MV-4-11 (cell line): ENCODE measurements around the gene B4GALT6.

Experiments
- DNase-seq: peaks from one replicate; lab custom pipeline; 2025; lab: John Stamatoyannopoulos, UW

B4GALT6 gene

DNA sequence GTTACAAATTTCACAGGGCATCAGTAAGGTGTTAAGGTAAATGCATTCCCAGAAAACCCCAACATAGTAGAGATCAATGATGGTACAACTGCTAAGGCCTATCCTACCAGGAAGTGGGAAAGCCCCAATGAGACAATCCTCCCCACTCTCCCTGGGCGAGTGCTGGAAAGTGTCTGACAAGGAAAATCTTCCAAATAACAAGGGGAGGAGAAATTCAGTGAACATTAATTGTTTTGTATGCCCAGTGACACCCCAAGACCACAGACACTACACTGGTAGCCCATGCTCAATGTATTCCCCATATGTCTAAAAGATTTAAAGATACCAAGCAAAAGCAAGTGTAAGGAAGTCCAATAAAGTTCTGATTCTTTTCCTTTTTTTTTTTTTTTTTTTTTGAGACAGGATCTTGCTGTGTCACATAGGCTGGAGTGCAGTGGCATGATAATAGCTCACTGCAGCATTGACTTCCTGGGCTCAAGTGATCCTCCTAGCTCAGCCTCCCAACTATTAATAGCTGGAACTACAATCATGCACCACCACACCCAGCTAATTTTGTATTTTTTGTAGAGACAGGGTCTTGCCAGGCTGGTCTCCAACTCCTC, 24.7 kb downstream of the B4GALT6 start:
- DNase-seq = no peak

DNA sequence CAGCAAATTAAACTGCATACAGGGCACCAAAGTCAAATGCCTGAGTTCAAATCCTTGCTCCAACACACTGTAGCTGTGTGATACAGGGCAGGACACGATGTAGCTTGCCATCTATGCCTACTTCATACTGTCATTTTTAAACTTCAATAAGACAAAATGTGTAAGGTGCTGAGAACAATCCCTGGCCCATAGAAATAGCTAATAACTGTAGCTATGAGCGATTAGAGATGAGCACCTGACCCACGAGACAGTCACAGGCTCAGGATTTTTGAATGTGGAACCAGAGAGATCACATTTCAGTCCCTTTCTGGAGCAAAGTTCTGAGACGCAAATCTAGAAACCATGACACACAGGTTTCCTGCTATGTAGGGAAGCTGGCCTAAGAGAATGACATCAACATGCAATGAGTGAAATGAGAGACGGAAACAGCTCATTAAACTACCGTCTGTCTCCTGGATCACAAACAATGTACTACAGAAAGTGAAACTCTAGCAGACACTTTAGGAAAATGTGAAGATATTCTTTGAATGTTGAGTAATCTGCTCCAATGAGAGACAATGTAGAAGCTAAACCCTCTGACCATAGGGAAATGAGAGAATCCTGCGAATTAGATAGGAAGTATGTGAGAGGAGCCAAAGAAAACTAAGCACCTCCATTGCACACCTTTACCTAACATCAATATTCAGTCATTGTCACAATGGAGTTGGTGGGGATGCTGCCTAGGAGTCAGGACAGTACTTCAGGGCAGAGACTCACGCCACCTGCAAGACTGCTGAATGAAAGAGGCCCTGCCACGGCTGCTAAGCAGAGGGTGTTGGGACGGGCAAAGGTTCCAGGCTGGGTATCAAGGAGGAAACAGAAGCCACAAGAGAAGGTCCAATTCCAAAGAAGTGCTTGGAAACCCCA, 25.5 kb downstream of the B4GALT6 start:
- peak; percentile 84 for DNase-seq

DNA sequence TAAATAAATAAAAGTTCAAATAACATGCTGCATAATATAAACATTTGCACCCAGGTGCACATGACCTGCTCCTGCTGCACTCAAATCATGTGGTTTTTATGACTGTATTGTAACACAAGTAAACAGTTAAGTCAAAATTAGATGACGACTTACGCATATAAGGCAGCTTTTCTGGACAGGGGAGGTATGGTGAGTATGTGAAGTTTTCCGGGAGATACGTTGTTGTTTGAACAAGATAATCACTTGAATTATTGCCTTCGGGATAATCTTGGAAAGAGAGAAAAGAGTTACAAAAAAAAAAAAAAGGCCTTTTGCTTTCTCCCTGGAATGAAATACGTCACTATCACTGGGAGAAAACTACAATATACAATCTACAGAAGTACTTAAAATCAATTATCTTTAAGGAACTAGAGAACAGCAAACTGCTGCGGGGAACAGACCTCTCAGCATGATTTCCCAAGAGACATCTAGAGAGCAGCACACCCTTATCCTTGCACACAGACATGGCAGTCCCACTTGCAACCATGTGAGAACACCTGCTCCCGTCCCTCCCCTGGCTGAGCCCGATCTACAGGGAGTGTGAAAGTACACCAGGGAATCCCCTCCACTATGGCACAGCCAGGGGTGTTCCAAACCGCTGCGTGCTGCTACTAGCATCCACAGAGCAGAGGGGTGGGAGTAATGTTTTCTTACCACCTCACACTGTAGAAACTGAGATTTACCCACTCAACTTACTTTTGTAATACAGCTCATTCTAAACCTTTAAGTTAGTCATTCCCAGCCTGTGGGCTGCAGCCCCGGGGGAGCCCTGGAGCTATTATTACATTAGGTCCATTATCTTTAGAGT, 26.3 kb downstream of the B4GALT6 start:
- DNase-seq = peak; percentile 20

DNA sequence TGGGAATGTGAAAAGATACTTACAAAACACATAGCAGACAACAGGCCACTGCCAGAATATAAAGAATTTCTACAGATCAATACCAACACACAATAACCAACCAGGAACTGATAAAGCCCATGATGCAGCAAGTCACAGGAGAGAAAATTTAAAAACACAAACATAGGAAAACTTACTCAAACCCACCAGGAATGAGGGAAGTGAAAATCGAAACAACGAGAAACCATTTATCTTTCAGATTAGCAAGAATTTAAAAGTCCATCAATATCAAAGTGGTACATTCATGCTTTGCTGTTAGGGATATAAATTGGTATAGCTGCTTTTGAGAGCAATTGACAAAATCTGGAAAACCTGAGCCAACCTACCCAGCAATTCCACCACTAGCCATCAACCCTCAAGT, 27.6 kb downstream of the B4GALT6 start:
- peak; percentile 33 for DNase-seq

DNA sequence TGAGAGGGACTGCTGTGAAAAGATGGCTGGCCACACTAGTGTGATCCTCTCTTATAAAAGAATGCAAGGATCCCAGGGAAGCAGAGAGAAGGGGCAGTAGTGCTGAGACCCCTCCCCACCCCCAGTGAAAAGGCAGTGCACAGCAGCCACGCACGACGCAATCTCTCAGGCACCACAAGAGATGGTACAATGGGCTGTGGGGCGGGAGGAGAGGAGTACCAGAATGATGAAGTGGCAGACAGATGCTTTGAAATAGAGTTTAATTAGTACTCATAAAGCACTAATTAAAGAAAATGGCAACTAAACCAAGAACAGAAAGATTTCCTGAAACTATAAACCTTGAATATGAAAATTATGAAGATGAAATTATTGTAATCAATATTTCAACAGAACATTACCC, 29.0 kb downstream of the B4GALT6 start:
- peak; percentile 63 for DNase-seq

DNA sequence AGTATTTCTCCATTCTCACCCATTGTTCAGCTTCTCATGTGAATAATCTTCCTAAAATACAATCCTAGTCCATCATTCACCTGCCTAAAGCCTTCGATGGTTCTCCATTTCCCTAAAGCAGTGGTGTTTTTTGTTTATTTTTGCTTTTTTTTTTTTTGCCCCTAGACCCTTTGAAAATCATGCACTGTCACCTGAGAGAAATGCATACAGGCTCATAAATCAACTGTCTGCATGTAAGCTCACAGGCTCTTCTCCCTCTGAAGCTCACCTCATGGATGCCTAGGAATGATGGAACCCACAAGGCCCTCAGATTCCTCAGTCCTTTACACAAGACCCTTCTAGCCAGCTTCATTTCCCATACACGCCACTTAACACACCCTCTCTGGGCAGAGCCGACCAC, 31.5 kb downstream of the B4GALT6 start:
- no peak for DNase-seq

DNA sequence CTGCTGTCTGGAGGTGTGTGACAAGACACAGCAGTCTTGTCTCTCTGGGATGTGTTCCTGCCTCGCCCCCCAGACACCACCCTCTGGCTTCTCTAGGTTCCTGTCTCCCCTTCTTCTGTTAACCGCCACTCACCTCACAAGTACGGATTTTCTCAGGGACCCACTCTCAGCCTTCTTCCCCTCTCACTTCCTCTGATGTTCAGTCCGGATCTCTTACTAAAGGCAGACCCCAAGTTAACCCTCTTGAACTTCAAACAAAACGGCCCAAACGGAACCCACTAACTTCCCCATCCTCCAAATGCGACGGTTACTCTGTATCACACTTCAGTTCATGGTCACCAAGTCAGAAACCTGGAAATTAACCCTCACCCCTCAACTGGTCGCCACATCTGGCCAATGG, 32.0 kb downstream of the B4GALT6 start:
- DNase-seq = peak; percentile 76

DNA sequence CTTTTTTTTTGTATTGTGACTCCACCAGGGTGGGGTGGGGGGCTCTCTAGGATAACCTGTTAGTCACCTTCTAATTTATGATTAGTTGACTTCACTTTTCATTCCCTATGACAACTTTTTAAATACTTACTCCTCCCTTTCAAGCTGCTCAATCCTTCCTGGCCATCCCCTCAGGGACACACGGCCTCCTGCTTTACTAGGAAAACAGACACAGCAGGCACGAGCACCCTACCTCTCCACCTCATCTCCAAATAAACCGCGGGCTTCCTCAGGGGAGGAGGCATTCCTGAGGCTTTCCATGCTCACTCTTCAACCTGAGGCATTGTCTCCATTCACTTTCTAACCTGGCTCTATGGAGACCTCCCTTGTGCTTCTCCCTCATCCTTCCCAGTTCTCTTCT, 33.0 kb downstream of the B4GALT6 start:
- DNase-seq = no peak

DNA sequence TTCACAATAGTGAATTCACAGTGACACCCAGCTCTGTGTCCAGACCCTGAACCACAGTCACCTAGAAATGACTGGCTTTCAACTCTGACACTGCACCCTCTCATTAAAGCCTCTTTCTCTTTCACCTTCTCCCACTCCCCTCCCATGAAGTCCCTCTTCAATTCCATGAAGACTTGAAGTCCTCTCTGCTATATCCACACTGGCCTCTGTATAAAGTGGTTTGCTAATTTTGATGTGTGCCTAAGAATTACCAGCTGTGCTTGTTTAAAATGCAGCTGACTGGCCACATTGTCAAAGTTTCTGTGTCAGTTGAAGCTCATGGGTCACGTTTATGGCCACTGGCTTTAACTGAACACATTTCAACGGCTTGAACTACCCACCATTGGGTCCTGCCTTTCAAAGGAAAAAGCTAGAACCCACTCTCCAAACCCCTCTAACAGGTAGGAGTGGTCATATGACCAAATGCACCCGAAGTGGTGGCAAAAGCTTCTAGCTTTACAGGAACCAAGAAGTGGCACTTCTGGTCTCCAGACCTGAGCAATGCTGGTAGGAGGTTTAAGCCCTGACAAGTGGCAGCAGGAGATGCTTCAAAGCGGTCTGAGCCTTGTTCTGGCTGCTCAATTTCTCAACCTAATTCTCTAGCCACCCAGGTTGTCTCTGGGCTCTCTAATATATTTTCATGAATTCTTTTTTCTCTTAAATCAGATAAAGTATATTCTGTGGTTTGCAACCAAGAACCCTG, 34.2 kb downstream of the B4GALT6 start:
- DNase-seq = no peak

DNA sequence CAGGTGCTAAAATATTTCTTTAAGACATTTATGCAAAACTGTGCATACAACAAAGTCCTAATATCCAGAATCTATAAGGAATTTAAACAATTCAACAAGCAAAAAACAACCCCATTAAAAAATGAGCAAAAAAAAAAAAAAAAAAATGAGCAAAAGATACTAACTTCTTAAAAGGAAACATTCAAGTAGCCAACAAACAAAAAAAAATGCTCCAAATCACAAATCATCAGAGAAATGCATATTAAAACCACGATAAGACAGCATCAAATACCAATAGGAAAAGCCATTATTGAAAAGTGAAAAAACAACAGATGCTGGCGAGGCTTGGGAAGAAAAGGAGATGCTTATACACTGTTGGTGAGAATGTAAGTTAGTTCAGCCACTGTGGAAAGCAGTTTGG, 34.9 kb downstream of the B4GALT6 start:
- no peak for DNase-seq

DNA sequence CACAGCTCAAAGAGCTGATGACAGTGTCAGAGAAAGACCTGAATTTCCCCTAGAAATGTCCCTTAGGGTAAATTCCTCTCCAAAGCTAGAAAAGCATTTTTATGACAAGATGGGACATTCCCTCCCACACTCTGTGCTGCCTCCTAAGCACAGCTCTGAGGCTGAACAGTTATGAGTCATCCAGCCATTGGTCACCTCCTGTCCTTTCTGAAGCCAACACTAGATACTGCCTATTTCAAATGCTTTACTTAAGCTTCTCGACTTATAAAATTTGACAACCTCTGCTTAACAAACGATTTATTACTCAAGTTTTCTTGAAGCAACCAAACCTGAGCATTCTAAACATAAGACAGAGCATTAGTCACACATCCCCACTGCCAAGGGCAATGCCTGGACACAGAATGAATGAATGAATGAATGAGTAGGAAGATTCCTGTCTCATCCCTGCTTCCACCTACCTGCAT, 35.4 kb downstream of the B4GALT6 start:
- DNase-seq = peak; percentile 79

DNA sequence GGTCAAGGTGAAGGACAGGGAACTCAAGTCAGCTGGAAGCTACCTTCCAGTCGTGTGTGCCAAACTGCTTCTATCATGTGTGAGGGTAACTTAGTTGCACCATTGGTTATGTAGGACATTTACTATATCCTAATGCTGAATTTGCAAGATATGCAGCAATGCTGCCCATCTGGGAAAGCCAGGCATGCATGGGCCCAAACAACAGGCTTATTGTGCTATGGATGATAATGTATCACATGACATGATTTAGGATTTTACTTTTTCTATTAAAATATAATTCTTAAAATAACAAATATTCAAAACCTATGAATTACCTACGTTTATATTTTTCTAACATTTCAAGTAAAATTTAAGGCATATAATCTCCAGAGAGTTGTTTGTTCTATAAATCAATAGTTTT, 35.9 kb downstream of the B4GALT6 start:
- no peak for DNase-seq

DNA sequence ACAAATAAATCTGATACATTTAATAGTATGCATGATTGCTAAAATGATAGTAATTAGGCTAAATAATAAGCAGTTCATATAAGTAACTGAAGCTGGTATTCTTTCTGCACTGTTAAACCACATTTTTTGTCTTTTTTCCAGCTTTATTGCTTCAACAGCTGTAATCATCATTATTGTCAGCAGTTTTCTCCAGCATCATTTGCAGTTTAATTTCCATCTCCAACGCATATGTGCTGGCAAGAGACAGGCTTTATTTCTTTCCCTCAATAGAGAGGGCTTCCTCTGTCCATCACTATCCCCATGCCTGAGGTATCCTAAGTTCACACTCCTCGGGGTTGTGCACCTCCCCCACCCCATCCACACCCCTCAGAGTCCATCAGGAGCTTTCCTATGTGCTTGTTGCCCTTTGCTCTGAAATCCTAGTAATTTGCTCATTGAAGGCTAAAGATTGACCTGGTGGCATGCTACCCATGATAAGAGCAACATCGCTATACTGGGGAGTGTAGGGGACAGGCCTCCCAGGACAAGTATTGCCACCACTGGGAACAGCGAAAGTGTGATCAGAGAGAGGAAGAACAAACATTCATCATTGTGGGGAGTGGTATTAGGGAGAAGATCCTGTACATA, 37.1 kb downstream of the B4GALT6 start:
- no peak for DNase-seq

DNA sequence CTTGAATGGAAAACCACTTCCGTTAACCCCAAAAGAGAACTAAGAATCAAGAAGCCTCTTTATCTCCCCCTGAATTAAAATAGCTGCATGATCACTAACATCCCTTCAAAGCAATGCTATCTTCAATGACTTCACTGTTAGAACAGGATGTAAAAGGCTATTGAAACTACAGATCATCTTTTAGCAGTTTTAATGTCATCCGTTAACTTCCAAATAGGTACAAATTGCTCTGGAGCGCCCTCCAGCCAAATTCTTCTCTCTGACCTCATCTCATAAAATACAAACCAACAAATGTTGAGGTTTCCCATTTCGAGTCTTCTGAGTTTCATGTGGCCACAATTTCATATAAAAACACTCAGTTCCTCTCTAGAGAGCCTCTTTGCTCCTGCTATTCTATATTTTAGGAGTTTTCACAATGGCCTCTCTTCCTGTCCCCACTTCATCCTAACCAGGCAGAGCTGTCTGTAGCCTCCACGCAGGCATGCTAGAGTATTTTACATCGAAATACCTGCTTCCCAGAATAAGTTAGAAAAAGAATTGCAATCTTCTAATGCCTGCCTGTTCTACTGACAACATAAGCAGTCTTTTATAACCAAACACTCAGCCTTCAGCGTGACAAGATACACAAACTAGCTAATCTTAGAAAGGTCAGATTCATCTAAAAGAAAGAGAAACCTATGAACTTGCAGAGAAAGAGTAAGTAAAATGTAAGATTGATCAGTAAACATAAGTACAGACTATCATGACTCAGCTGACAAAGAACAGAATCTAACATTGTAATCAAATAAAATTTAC, 37.9 kb downstream of the B4GALT6 start:
- peak; percentile 68 for DNase-seq

DNA sequence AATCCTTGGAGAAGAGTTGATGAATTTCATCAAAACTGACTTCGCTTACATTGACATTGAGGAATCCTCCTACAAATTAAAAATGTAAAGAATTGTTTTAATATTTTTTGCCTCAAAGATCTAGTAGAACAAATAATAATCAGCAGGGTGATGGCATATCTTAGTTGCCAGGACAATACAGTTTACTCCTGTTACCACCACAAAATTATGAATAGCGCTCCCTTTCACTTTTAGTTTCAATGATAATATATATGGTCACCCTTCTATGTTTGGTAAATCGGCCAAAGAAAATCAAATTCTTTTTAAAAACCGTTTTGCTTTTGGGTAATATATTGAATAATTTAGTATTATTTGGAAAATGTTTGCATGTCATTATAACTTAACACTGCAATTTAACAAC, 39.0 kb downstream of the B4GALT6 start:
- no peak for DNase-seq

DNA sequence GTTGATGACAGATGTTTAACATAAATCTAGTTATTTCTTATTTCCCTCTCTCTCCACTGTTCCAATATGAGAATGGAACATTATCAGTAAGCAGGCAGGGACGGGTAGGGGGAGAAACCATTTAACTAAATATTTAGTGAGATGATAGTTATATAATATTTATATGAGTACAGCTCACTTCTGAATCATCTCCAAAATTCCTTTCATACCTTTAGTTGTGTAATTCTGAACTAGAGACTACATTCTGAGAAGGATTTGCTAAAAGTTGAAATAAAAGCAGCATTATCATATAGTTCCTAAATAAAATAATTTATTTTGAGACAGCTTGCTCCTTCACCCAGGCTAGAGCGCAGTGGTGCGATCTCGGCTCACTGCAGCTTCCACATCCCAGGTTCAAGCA, 41.4 kb downstream of the B4GALT6 start:
- no peak for DNase-seq

DNA sequence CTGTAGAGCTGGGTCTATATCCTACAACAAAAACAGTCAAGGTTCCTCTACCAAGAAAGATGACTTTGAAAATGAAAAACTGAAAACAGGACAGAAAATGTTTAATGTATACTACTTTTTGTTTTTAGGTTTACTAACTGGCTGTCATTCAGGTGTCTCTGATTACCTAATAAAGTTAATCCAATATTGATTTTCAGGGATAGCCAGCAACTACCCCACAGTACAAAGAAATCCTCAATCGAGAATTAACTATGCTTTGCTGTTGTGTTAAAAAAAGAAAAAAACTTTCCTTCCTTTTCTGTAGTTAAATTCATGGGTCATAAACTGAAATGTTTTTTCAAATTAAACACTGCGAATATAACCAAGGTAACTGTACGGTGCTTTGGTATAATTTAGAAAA, 46.9 kb downstream of the B4GALT6 start:
- DNase-seq = no peak

DNA sequence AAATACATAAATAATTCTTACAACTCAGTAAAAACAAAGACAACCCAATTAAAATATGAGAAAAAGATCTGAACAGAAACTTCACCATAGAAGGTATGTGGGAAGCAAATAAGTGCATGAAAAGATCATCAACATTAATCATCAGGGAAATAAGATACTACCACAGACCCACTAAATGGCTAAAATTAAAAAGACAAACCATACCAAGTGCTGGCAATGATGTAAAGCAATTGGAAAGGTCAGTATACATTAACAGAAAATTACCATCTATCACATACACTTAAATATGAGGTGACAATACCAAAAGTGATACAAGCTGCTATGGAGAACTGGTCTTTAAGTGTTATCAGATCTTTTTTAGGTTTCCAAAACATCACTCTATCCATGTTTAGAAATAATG, 48.0 kb downstream of the B4GALT6 start:
- DNase-seq = no peak

DNA sequence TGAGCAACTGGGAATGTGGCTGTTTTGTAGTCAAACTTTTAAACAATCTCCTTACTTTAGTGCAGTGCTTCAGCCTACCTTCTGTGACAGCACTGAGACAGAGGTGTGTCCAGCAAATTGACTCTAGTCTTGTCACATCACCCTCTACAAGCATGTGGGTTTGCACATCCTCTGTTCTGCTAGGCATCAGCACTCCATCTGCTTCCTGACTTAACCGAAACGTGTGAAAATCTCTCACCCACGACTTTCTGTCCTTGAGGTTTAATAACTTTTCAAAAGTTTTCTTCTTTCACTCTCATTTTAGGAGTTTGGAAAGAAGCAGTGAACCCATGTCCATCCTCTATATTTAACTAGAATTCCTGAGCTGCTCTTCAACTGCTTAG, 50.1 kb downstream of the B4GALT6 start:
- no peak for DNase-seq
